DOHH2 (cell line): Measurements from ENCODE around the gene VASH2.

Experiments used
- EZH2phosphoT487 ChIP-seq: fragments of 200-600 bp; sonication (generic); IDR thresholded peaks from 2 replicates; pipeline ENCODE4 v1.6.1; 2017; ENCODE audit warnings: borderline replicate concordance, mild to moderate bottlenecking, antibody characterized with exemption, low read length, moderate library complexity, mixed read lengths
- TF ChIP-seq, protein P1 (sequence below): fragments of 200-600 bp; sonication (generic); IDR thresholded peaks from one replicate; pipeline ENCODE4 v1.5.1; 2014; ENCODE audit warnings: antibody characterized with exemption, mild to moderate bottlenecking, low read depth, low read length; ENCODE audit not compliant: poor library complexity, severe bottlenecking

DNA sequence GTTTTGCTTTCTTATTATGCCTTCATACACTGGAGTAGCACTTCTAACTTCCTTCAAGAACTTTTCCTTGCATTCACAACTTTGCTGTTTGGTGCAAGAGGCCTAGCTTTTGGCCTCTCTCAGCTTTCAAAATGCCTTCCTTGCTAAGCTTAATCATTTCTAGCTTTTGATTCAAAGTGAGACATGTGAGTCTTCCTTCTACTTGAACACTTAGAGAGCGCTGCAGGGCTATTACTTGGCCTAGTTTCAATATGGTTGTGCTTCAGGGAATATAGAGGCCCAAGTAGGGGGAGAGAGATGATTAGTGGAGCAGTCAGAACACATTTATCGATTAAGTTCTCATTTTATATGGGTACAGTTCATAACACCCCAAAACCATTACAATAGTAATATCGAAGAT lies 52.9 kb downstream of the VASH2 start:
- TF ChIP-seq, protein P1, sequence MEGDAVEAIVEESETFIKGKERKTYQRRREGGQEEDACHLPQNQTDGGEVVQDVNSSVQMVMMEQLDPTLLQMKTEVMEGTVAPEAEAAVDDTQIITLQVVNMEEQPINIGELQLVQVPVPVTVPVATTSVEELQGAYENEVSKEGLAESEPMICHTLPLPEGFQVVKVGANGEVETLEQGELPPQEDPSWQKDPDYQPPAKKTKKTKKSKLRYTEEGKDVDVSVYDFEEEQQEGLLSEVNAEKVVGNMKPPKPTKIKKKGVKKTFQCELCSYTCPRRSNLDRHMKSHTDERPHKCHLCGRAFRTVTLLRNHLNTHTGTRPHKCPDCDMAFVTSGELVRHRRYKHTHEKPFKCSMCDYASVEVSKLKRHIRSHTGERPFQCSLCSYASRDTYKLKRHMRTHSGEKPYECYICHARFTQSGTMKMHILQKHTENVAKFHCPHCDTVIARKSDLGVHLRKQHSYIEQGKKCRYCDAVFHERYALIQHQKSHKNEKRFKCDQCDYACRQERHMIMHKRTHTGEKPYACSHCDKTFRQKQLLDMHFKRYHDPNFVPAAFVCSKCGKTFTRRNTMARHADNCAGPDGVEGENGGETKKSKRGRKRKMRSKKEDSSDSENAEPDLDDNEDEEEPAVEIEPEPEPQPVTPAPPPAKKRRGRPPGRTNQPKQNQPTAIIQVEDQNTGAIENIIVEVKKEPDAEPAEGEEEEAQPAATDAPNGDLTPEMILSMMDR: no peak
- TF ChIP-seq EZH2phosphoT487: no peak
